IgD-negative memory B cell (primary cell): ENCODE measurements around the gene RYR2. TPM values are rescaled to one million over a fixed set of nuclear protein-coding genes. Genes with fewer than 3 reads are reported as not detected.
"Not testable (repeated sequence)": the region's sequence is repeated elsewhere in the genome, so short reads cannot be mapped to it uniquely, and the experiment has no call there.

ENCODE experiments used
- H3K27ac Mint-ChIP-seq, 3 donors: one replicate each; pipeline ENCODE4 v1.8.0; 2020 to 2022; ENCODE audit warnings: mild to moderate bottlenecking in 3 of 3, mixed read lengths in 3 of 3, moderate library complexity in 1 of 3
- H3K27me3 Mint-ChIP-seq: one replicate; pipeline ENCODE4 v1.8.0; 2021; ENCODE audit warnings: mixed read lengths
- H3K36me3 Mint-ChIP-seq: one replicate; pipeline ENCODE4 v1.8.0; 2020; ENCODE audit warnings: mild to moderate bottlenecking, mixed read lengths
- H3K4me1 Mint-ChIP-seq, 3 donors: one replicate each; pipeline ENCODE4 v1.8.0; 2020 to 2022; ENCODE audit warnings: mixed read lengths in 3 of 3, mild to moderate bottlenecking in 1 of 3
- H3K4me3 Mint-ChIP-seq, 4 donors: one replicate each; pipeline ENCODE4 v1.8.0; 2020 to 2022; ENCODE audit warnings: mild to moderate bottlenecking in 4 of 4, mixed read lengths in 4 of 4, moderate library complexity in 3 of 4
- H3K9me3 Mint-ChIP-seq, 3 donors: one replicate each; pipeline ENCODE4 v1.8.0; 2020 to 2021; ENCODE audit warnings: mixed read lengths in 3 of 3, mild to moderate bottlenecking in 1 of 3
- polyA plus RNA-seq: library from polyadenylated mRNA; unstranded; fragments of 300-500 nt; fragmentation: Illumina TruSeq; gene quantifications from one replicate; pipeline ENCODE4 v1.2.3, GENCODE V29; 2021

Gene RYR2
- polyA plus RNA-seq, 1 donor from 2014 or later, result not detected

- Mint-ChIP-seq H3K27ac (no peak overlapping the region), H3K27me3 (no peaks in the 10 kb centered on the region), H3K4me1 (no peaks in the 10 kb centered on the region), H3K36me3 (no peaks in the 10 kb centered on the region), H3K4me3 (no peak overlapping the region), H3K9me3 (no peaks in the 10 kb centered on the region)
These were observed 316.6 kb downstream of the RYR2 start for GRCh38 chr1:237358555-237358954.

GRCh38 chr1:237367758-237368157, 325.8 kb downstream of the RYR2 start:
- no peaks in the 10 kb centered on the region for H3K36me3 Mint-ChIP-seq
- H3K27ac Mint-ChIP-seq, result peak overlapping the region in 1 of 3 donors; percentile 33
- H3K4me1 Mint-ChIP-seq, result no peaks in the 10 kb centered on the region
- H3K9me3 Mint-ChIP-seq, result peaks cover 0 to 3% (median 0%) of the 10 kb centered on the region in 3 donors
- H3K4me3 Mint-ChIP-seq, result no peak overlapping the region
- no peaks in the 10 kb centered on the region for H3K27me3 Mint-ChIP-seq

GRCh38 chr1:237371477-237371876, 329.5 kb downstream of the RYR2 start:
- not testable (repeated sequence) for H3K4me1 Mint-ChIP-seq, H3K36me3 Mint-ChIP-seq, H3K4me3 Mint-ChIP-seq, H3K27ac Mint-ChIP-seq, H3K27me3 Mint-ChIP-seq, H3K9me3 Mint-ChIP-seq

- Mint-ChIP-seq H3K9me3 (no peaks in the 10 kb centered on the region), H3K4me3 (no peak overlapping the region), H3K36me3 (no peaks in the 10 kb centered on the region), H3K4me1 (peaks cover 0 to 1% (median 0%) of the 10 kb centered on the region in 3 donors), H3K27me3 (no peaks in the 10 kb centered on the region), H3K27ac (no peak overlapping the region)
These were observed 341.8 kb downstream of the RYR2 start for GRCh38 chr1:237383791-237384190.

GRCh38 chr1:237384213-237384612, 342.2 kb downstream of the RYR2 start:
- Mint-ChIP-seq H3K27ac (no peak overlapping the region), H3K4me3 (no peak overlapping the region), H3K36me3 (no peaks in the 10 kb centered on the region), H3K27me3 (no peaks in the 10 kb centered on the region), H3K9me3 (no peaks in the 10 kb centered on the region), H3K4me1 (peaks cover 0 to 1% (median 0%) of the 10 kb centered on the region in 3 donors)

- Mint-ChIP-seq H3K4me1 (peaks cover 0 to 1% (median 0%) of the 10 kb centered on the region in 3 donors), H3K27ac (no peak overlapping the region), H3K27me3 (no peaks in the 10 kb centered on the region), H3K9me3 (no peaks in the 10 kb centered on the region), H3K36me3 (no peaks in the 10 kb centered on the region), H3K4me3 (no peak overlapping the region)
These were observed 344.6 kb downstream of the RYR2 start for GRCh38 chr1:237386362-237387143.

GRCh38 chr1:237387144-237387505, 345.1 kb downstream of the RYR2 start:
- no peaks in the 10 kb centered on the region for H3K9me3 Mint-ChIP-seq
- H3K27ac Mint-ChIP-seq, result no peak overlapping the region
- no peaks in the 10 kb centered on the region for H3K27me3 Mint-ChIP-seq
- H3K36me3 Mint-ChIP-seq, result no peaks in the 10 kb centered on the region
- H3K4me1 Mint-ChIP-seq, result peaks cover 0 to 1% (median 0%) of the 10 kb centered on the region in 3 donors
- no peak overlapping the region for H3K4me3 Mint-ChIP-seq

DNA sequence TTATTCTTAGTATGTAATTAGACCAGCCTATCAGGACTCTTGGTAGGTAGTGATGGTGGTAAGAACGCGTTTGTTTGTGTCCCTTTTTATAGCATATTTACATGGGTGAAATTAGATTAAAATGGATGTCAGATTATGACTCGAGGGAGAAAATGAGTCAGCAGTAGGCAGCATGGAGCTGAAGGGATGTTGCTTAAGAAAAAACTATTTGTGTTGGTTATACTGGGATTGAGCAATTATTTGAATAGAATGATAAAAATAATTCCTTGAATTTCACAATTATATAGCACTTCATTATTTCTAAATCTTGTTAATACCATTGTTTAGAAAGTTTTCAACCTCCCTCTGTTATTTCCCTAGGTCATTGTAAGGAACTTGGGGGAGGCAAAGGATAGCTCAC, 348.8 kb downstream of the RYR2 start:
- no peaks in the 10 kb centered on the region for H3K36me3 Mint-ChIP-seq
- H3K27me3 Mint-ChIP-seq, result no peaks in the 10 kb centered on the region
- peaks cover 0 to 7% (median 0%) of the 10 kb centered on the region in 3 donors for H3K9me3 Mint-ChIP-seq
- no peak overlapping the region for H3K4me3 Mint-ChIP-seq
- peaks cover 0 to 1% (median 0%) of the 10 kb centered on the region in 3 donors for H3K4me1 Mint-ChIP-seq
- H3K27ac Mint-ChIP-seq, result no peak overlapping the region

DNA sequence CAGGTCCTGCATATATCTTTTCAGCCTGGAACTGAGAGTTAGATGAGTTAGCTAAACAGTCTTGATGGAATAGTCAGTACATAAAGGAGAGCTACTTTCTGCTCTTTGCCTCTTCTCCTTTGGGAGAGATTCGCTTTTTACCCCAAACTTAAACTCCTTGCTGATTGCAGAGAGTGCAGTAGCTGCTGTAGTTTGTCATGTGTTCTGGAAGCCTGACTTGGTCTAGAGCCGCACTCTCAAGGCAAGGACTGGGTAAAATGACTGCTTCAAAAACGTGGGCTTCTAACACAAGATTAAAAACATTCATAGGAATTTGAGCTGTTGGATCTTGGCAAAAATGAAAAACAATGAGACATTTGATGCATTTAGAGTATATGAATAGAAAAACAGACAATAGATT, 351.6 kb downstream of the RYR2 start:
- Mint-ChIP-seq H3K36me3 (no peaks in the 10 kb centered on the region), H3K4me3 (no peak overlapping the region), H3K27me3 (no peaks in the 10 kb centered on the region), H3K9me3 (peaks cover 0 to 7% (median 2%) of the 10 kb centered on the region in 3 donors), H3K4me1 (no peaks in the 10 kb centered on the region), H3K27ac (no peak overlapping the region)

- Mint-ChIP-seq H3K27me3 (no peaks in the 10 kb centered on the region), H3K27ac (no peak overlapping the region), H3K9me3 (peaks cover 0 to 7% (median 2%) of the 10 kb centered on the region in 3 donors), H3K4me1 (no peaks in the 10 kb centered on the region), H3K4me3 (no peak overlapping the region), H3K36me3 (no peaks in the 10 kb centered on the region)
These were observed 352.3 kb downstream of the RYR2 start for GRCh38 chr1:237394281-237394680.

DNA sequence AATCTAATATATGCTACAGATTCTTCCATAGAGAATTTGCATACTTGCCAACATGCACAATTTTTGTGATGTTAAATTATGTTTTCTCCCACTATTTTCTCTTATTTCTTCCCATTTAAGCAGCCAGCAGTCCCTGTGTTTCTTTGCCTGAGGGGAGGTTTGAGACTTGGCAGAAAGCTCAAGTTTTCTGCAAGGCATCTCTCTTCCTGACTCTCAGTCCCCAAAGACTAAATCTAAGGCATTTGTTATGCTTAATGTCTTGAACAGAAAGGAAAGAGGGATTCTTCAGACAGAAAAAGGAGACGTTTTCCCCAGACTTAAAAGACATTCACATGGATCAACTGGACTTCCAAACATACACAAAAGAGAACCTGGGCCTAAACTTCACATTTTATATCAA, 354.4 kb downstream of the RYR2 start:
- Mint-ChIP-seq H3K4me1 (no peaks in the 10 kb centered on the region), H3K36me3 (no peaks in the 10 kb centered on the region), H3K27me3 (no peaks in the 10 kb centered on the region), H3K9me3 (peaks cover 2 to 18% (median 2%) of the 10 kb centered on the region in 3 donors), H3K27ac (no peak overlapping the region), H3K4me3 (no peak overlapping the region)

DNA sequence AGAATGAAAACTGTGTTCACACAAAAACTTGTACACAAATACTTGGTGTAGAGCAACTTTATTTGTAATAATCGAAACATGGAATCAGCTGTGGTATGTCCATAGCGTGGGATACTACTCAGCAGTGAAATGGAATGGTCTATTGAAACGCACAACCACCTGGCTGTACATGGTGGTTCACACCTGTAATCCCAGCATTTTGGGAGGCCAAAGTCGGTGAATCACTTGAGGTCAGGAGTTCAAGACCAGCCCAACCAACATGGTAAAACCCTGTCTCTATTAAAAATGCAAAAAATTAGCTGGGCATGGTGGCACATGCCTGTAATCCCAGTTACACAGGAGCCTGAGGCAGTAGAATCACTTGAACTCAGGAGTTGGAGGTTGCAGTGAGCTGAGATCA, 356.8 kb downstream of the RYR2 start:
- peaks cover 2 to 32% (median 6%) of the 10 kb centered on the region in 3 donors for H3K9me3 Mint-ChIP-seq
- H3K4me3 Mint-ChIP-seq, result no peak overlapping the region
- no peak overlapping the region for H3K27ac Mint-ChIP-seq

GRCh38 chr1:237405912-237406311, 363.9 kb downstream of the RYR2 start:
- no peak overlapping the region for H3K27ac Mint-ChIP-seq
- no peaks in the 10 kb centered on the region for H3K27me3 Mint-ChIP-seq
- H3K36me3 Mint-ChIP-seq, result no peaks in the 10 kb centered on the region
- no peak overlapping the region for H3K4me3 Mint-ChIP-seq
- H3K9me3 Mint-ChIP-seq, result peaks cover 2 to 18% (median 6%) of the 10 kb centered on the region in 3 donors
- no peaks in the 10 kb centered on the region for H3K4me1 Mint-ChIP-seq

More for the DNA sequence above, 356.8 kb downstream of the RYR2 start:
- Mint-ChIP-seq H3K4me1 (no peaks in the 10 kb centered on the region), H3K27me3 (no peaks in the 10 kb centered on the region), H3K36me3 (no peaks in the 10 kb centered on the region)

GRCh38 chr1:237411621-237412020, 369.6 kb downstream of the RYR2 start:
- Mint-ChIP-seq H3K36me3 (no peaks in the 10 kb centered on the region), H3K4me1 (no peaks in the 10 kb centered on the region), H3K27me3 (no peaks in the 10 kb centered on the region), H3K4me3 (no peak overlapping the region), H3K27ac (no peak overlapping the region), H3K9me3 (peaks cover 0 to 4% (median 0%) of the 10 kb centered on the region in 3 donors)

GRCh38 chr1:237416924-237417655, 375.1 kb downstream of the RYR2 start:
- H3K4me1 Mint-ChIP-seq, result no peaks in the 10 kb centered on the region
- no peaks in the 10 kb centered on the region for H3K27me3 Mint-ChIP-seq
- no peak overlapping the region for H3K4me3 Mint-ChIP-seq
- H3K36me3 Mint-ChIP-seq, result no peaks in the 10 kb centered on the region
- no peaks in the 10 kb centered on the region for H3K9me3 Mint-ChIP-seq
- H3K27ac Mint-ChIP-seq, result no peak overlapping the region

DNA sequence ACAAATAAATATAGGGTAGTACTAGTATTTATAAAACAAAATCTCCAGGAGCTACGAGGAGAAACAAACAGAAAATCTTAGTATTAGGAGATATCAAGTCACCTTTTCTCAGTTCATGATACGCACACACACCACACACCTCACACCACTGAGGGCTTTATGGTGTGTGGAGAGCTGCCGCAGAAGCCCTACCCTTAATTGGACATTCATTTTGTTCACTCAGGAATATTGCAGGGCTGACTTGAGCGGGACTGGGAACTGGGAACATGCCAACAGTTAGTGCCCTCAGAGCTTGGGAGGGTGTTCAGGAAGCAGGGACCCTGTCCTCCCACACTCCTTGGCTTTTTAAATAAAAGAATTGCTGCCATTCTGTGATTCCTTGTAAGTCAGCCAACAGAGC, 386.8 kb downstream of the RYR2 start:
- no peaks in the 10 kb centered on the region for H3K27me3 Mint-ChIP-seq

More for the DNA sequence above, 386.8 kb downstream of the RYR2 start:
- Mint-ChIP-seq H3K36me3 (no peaks in the 10 kb centered on the region), H3K4me3 (no peak overlapping the region), H3K27ac (no peak overlapping the region), H3K9me3 (peaks cover 0 to 4% (median 2%) of the 10 kb centered on the region in 3 donors), H3K4me1 (no peaks in the 10 kb centered on the region)
